Keratinocyte (primary cell): Measurements from ENCODE around the gene LAMC3. TPM values are rescaled to one million over a fixed set of nuclear protein-coding genes. Genes with fewer than 3 reads are reported as not detected.

Experiments
- DNase-seq: peaks from one replicate; pipeline ENCODE4 v3.0.0-alpha.2; 2011; ENCODE audit warnings: low read depth, missing footprints, low spot score
- FAIRE-seq: peaks from 2 replicates; lab custom pipeline; 2011; peaks lifted over from hg19 to GRCh38; lab: Jason Lieb, UNC
- H2AFZ ChIP-seq: 2 replicates; pipeline ENCODE4 v1.6.0; 2012; ENCODE audit warnings: low read length, control low read depth, inconsistent platforms; ENCODE audit not compliant: control insufficient read depth
- H3K27ac ChIP-seq: 2 replicates; pipeline ENCODE4 v1.5.1; 2011; ENCODE audit warnings: low read length; ENCODE audit not compliant: control insufficient read depth, insufficient read depth
- H3K27me3 ChIP-seq: 3 replicates; pipeline ENCODE4 v1.6.0; 2011; ENCODE audit warnings: low read length; ENCODE audit not compliant: control insufficient read depth, insufficient read depth; ENCODE audit errors: extremely low read depth
- H3K36me3 ChIP-seq, 2 experiments: 2 replicates in 1 of 2; 3 replicates in 1 of 2; pipeline ENCODE4 v1.5.1; 2011; ENCODE audit warnings: low read length in 2 of 2, mild to moderate bottlenecking in 1 of 2; ENCODE audit not compliant: control insufficient read depth in 2 of 2, insufficient read depth in 2 of 2; ENCODE audit errors: extremely low read depth in 1 of 2
- H3K4me1 ChIP-seq: 3 replicates; pipeline ENCODE4 v1.5.1; 2011; ENCODE audit warnings: low read length; ENCODE audit not compliant: control insufficient read depth, insufficient read depth; ENCODE audit errors: extremely low read depth
- H3K4me2 ChIP-seq: 3 replicates; pipeline ENCODE4 v1.6.0; 2011; ENCODE audit warnings: low read depth, low read length; ENCODE audit not compliant: control insufficient read depth, insufficient read depth; ENCODE audit errors: extremely low read depth
- H3K4me3 ChIP-seq, 3 experiments: fragments of 200-600 bp in 1 of 3; sonication (generic) in 1 of 3; 2 replicates in 2 of 3; 3 replicates in 1 of 3; pipeline ENCODE4 v1.5.1; 2011 to 2016; ENCODE audit warnings: low read length in 3 of 3, mild to moderate bottlenecking in 3 of 3, control low read depth in 2 of 3, inconsistent platforms in 1 of 3, low read depth in 1 of 3, mixed read lengths in 1 of 3, mixed run types in 1 of 3, moderate library complexity in 1 of 3; ENCODE audit not compliant: control insufficient read depth in 2 of 3, insufficient read depth in 2 of 3; ENCODE audit errors: extremely low read depth in 1 of 3
- H3K79me2 ChIP-seq: 2 replicates; pipeline ENCODE4 v1.6.0; 2012; ENCODE audit warnings: low read length; ENCODE audit not compliant: control insufficient read depth, insufficient read depth
- H3K9ac ChIP-seq: 3 replicates; pipeline ENCODE4 v1.6.0; 2011; ENCODE audit warnings: low read length; ENCODE audit not compliant: control insufficient read depth, insufficient read depth; ENCODE audit errors: extremely low read depth
- H3K9me1 ChIP-seq: 3 replicates; pipeline ENCODE4 v1.6.0; 2011; ENCODE audit warnings: low read length; ENCODE audit not compliant: control insufficient read depth, insufficient read depth; ENCODE audit errors: extremely low read depth
- H3K9me3 ChIP-seq: 2 replicates; pipeline ENCODE4 v1.5.1; 2012; ENCODE audit warnings: low read depth, low read length; ENCODE audit not compliant: control insufficient read depth
- H4K20me1 ChIP-seq: 3 replicates; pipeline ENCODE4 v1.6.0; 2011; ENCODE audit warnings: low read length; ENCODE audit not compliant: control insufficient read depth, insufficient read depth; ENCODE audit errors: extremely low read depth
- CTCF ChIP-seq, 3 experiments: IDR thresholded peaks in 1 of 3; conservative IDR thresholded peaks in 1 of 3; optimal IDR thresholded peaks in 1 of 3; 2 replicates in 2 of 3; 3 replicates in 1 of 3; pipeline versions ENCODE3 to v1.5.1; 2011; ENCODE audit warnings: low read length in 3 of 3, mild to moderate bottlenecking in 3 of 3, moderate library complexity in 2 of 3, control low read depth in 1 of 3, inconsistent platforms in 1 of 3; ENCODE audit not compliant: insufficient read depth in 2 of 3; ENCODE audit errors: extremely low read depth in 1 of 3
- EZH2 ChIP-seq: IDR thresholded peaks from one replicate; pipeline ENCODE4 v1.6.1; 2012; ENCODE audit warnings: inconsistent platforms, mild to moderate bottlenecking, low read length, moderate library complexity
- dilution Hi-C: fragments of 300-500 bp; cut with MboI; formaldehyde crosslinking; loops from one replicate; pipeline ENCODE4 v1.7.0; 2020; ENCODE audit warnings: low sequenced_read_pairs; ENCODE audit not compliant: extremely low pct_ligation_motif_present
- polyA plus RNA-seq, 5 experiments: library from polyadenylated mRNA; depleted of rRNA in 3 of 5; stranded (reverse) in 3 of 5; stranded (forward) in 1 of 5; unstranded in 1 of 5; fragments of >200 nt; gene quantifications; 1 replicate in 1 of 5; 2 replicates in 3 of 5; 3 replicates in 1 of 5; pipeline versions ENCODE4 v1.2.1 to v1.2.3, GENCODE V29; 2011 to 2012; ENCODE audit warnings: missing spikeins in 2 of 5, low read depth in 1 of 5, low replicate concordance in 1 of 5

Gene LAMC3
- polyA plus RNA-seq, 1 donor (not counting 4 experiments of a cell fraction or from before 2014, with no cell fraction given): not detected

GRCh38 chr9:131117762-131118145, 108.8 kb downstream of the LAMC3 start:
- dilution Hi-C loops: no loop called here
- H2AFZ ChIP-seq: no peak overlapping the region
- no peaks in the 10 kb centered on the region for H3K36me3 ChIP-seq
- H3K27me3 ChIP-seq: no peaks in the 10 kb centered on the region
- FAIRE-seq (no peak), DNase-seq (no peak)
- no peaks in the 10 kb centered on the region for H3K79me2 ChIP-seq
- H3K9me3 ChIP-seq: no peaks in the 10 kb centered on the region
- no peaks in the 10 kb centered on the region for H4K20me1 ChIP-seq
- peaks cover 3% of the 10 kb centered on the region for H3K4me1 ChIP-seq
- no peaks in the 10 kb centered on the region for H3K9me1 ChIP-seq
- no peak overlapping the region for H3K9ac ChIP-seq
- H3K4me3 ChIP-seq: no peak overlapping the region
- TF ChIP-seq CTCF (optimal IDR thresholded peaks at IDR 0.05 in 1 of 3, IDR thresholded peaks at IDR 0.05 in 1 of 3, conservative IDR thresholded peaks at IDR 0.05 in 1 of 3; ENCODE audit: extremely low read depth in 1 of 3, insufficient read depth in 2 of 3, low read length in 3 of 3) (no peak), EZH2 (no peak)
- no peak overlapping the region for H3K4me2 ChIP-seq
- no peak overlapping the region for H3K27ac ChIP-seq

- H3K4me3 ChIP-seq: no peak overlapping the region
- H2AFZ ChIP-seq: no peak overlapping the region
- H3K4me1 ChIP-seq: no peaks in the 10 kb centered on the region
- DNase-seq: no peak
- peaks cover 2% of the 10 kb centered on the region for H3K9me1 ChIP-seq
- H3K79me2 ChIP-seq: no peaks in the 10 kb centered on the region
- no peak overlapping the region for H3K27ac ChIP-seq
- H4K20me1 ChIP-seq: no peaks in the 10 kb centered on the region
- H3K9ac ChIP-seq: no peak overlapping the region
- dilution Hi-C loops: no loop called here
- TF ChIP-seq CTCF (optimal IDR thresholded peaks at IDR 0.05 in 1 of 3, IDR thresholded peaks at IDR 0.05 in 1 of 3, conservative IDR thresholded peaks at IDR 0.05 in 1 of 3; ENCODE audit: extremely low read depth in 1 of 3, insufficient read depth in 2 of 3, low read length in 3 of 3) (no peak), EZH2 (no peak)
- H3K27me3 ChIP-seq: no peaks in the 10 kb centered on the region
- no peaks in the 10 kb centered on the region for H3K9me3 ChIP-seq
- H3K4me2 ChIP-seq: no peak overlapping the region
- no peak for FAIRE-seq
- no peaks in the 10 kb centered on the region for H3K36me3 ChIP-seq
Measured at GRCh38 chr9:131119600-131119999, 110.6 kb downstream of the LAMC3 start.
